Measurements from ENCODE around the gene TEX47.
A peak's percentile ranks its signal among the peaks of the same experiment; 100 is the strongest.

TEX47 gene

DNA sequence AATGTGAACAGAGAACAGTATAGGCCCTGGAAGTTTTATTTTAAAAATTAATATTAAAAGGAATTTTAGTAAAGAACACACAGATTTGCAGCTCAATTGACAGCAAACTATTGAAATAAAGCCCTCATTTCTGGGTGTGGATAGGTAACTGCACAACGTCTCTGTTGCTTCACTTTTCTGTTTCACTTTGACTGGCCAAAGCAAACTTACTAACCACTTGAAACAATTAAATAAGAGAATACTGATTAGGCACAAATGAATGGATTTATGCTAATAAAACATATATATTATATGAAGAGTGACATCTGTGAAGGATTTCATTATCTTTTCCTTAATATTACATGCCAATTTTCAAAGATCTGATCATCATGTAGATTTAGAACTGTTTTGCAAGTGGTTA lies 24.1 kb downstream of the TEX47 start:
- TF ChIP-seq, protein P1, sequence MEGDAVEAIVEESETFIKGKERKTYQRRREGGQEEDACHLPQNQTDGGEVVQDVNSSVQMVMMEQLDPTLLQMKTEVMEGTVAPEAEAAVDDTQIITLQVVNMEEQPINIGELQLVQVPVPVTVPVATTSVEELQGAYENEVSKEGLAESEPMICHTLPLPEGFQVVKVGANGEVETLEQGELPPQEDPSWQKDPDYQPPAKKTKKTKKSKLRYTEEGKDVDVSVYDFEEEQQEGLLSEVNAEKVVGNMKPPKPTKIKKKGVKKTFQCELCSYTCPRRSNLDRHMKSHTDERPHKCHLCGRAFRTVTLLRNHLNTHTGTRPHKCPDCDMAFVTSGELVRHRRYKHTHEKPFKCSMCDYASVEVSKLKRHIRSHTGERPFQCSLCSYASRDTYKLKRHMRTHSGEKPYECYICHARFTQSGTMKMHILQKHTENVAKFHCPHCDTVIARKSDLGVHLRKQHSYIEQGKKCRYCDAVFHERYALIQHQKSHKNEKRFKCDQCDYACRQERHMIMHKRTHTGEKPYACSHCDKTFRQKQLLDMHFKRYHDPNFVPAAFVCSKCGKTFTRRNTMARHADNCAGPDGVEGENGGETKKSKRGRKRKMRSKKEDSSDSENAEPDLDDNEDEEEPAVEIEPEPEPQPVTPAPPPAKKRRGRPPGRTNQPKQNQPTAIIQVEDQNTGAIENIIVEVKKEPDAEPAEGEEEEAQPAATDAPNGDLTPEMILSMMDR (conservative IDR thresholded peaks at IDR 0.05) = no peak
- H3K27ac ChIP-seq = no peak overlapping the region

DNA sequence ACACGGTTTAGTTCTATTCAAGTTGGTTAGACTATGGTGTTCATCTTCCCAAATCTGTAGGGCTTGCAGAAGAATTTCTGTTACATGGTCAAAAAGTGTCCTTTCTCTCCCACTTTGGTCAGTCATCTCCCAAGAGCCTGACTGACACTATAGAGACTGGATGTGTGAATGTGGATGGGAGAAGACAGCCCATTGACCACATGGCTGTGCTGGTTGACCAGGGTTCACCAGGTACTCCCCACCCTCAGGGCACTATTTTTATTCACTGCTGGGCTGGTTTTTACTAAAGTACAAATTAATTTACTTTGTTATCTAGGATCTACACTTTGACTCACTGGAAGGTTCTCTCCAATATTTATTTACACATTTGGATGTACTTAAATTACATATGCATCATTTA lies 33.8 kb downstream of the TEX47 start:
- TF ChIP-seq, protein P1 (conservative IDR thresholded peaks at IDR 0.05) = no peak
- no peak overlapping the region for H3K27ac ChIP-seq

DNA sequence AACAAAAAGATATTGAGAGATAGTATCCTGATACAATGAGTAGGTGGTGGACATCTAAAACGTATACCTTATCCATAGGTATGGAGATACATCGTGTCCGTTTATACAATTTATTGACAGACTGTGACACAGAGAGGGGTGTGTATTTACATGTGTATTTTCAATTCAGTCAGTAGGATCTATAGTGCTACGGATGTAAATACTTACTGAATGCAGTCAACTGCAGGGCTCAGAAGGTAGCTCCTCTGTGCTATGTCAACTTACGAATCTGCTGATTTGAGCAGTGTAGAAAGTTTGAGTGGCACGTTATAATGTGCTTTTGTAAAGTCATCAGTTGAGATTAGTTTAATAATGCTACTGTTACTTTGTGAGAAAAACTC lies 35.4 kb downstream of the TEX47 start:
- TF ChIP-seq, protein P1 (conservative IDR thresholded peaks at IDR 0.05) = no peak

DNA sequence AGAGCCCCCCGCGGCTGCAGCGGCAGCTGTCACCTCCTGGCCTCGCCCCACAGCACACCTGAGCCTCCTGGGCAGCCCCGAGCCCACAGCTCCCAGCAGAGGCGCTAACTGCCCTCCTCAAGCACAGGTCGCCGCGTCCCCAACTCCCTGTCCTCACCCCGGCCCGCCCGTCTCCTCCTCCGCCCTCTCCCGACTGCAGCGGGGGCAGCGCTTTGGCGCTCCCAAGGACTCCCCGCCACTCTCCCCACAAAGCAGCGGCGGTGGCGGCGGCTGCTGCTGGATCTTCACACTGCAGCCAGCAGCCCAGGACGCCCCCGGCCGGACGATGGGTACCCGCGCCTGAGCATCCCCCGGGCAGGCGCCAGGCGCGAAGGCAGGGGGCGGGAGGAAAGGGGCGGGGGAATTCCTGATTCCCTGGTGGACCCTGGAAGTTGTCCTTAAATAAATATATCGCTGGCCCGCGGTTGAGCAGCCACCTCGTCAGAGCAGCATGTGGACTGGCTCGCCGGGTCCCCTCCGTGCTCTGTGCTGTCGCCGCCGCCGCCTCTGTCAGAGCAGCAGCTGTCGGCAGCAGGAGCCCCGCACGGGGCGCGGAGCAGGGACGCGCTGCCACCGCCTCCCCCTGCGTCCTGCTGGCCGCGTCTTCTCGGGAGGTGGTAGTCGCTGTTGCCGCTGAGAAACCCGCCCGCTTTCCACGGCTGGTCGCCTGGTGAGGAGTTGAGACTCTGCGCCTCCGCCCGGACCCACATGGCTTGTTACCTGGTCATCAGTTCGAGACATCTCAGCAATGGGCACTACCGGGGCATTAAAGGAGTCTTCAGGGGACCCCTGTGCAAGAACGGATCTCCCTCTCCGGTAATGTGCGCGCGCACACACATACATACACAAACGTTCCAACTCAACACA lies 36.1 kb downstream of the TEX47 start, which contains the start of gene ZNF804B:
Gene ZNF804B (plus strand): TSS at position 471 of the 906 bp plus-strand sequence. CDS start 277 bp downstream, at position 748.
- no peak within 1 kb of the TSS for H3K27ac ChIP-seq
- TF ChIP-seq, protein P1 (conservative IDR thresholded peaks at IDR 0.05) = peak; percentile 28; the same call in 1 of the 2 replicates

More for the DNA sequence above, 35.4 kb downstream of the TEX47 start:
- no peak overlapping the region for H3K27ac ChIP-seq

DNA sequence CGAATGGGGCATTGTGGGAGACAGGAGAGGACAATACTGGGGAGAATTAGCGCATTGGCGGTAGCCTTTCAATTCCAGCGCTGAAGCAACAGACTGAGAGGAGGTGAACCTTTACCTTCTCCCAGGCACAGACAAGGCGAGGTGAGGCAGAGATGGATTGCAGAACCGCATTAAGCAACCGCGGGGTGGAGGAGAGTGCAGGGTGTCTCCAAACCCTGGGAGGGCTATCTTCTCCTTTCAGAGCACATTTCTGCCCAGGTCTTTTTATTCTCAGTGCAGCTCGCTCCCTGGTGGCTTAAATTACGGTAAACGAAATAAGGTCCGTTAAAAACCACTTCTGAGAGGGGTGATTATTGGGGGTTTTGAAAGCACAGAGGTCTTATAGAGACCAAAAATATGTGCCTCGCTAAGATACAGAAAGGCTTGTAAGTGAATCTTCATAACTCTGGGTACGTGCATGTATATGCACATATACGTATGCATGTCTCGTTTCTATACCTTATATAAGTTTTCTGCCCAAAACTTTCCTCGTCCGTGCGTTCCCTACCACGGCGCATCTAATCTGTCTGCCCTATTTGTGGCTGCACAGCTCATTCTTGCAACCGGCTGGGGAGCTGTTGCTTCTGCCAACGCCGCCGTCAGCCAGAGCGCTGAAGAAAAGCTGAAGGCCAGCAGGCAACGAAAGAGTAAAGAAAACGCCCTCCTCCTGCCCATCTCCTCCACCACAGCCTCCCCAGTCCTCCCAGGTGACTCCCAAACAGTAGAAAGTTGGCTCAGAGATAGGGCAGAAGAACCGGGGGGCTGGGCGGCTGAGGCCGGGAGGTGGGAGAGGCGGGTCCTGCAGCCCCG lies 36.9 kb downstream of the TEX47 start:
- no peak overlapping the region for H3K27ac ChIP-seq
- TF ChIP-seq, protein P1 (conservative IDR thresholded peaks at IDR 0.05) = peak; percentile 35

DNA sequence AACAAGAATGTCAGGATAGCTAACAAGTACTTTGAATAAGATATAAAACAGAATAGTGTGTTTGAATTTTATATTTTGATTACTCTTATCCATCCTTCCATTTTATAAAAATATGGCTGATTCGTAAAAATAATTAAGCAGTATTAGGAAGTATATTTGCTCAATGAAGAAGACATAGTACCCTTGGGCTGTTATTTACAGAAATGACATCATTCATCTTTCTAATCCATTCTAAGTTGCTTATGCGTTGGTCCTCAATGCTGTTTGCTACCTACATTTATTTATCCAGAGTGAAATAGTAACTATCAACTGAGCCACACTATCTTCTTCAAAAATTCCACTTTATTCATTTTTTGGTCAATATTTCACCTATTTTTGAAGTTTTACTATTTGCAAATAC lies 38.2 kb downstream of the TEX47 start:
- TF ChIP-seq, protein P1 (conservative IDR thresholded peaks at IDR 0.05) = no peak
- H3K27ac ChIP-seq = no peak overlapping the region

DNA sequence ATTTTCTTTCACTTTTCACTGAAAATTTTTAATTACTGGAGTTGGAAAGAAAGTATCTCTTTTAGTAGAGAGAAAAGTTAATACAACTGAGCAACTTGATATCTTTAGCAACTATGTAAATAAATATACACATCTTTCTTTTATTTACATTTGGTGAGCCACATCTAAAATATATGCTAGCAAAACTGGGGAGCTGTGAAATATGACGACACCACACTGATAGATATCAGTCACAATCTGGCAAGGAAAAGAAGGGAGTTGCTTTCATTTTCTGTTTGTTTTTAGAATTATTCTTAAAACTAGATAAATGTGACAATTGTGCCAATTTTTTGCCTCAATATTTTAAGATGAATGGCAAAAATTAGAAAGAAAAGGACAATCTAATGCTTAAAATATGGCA lies 38.7 kb downstream of the TEX47 start:
- TF ChIP-seq, protein P1 (conservative IDR thresholded peaks at IDR 0.05) = no peak
- no peak overlapping the region for H3K27ac ChIP-seq

Data from VCaP (cell line).